CMK (cell line): ENCODE data around the gene CDH16.

Source experiments
- DNase-seq: peaks from one replicate; pipeline ENCODE4 v3.0.0-alpha.2; 2010; ENCODE audit warnings: low read depth

The CDH16 gene

GRCh38 chr16:66926961-66927436 lies 8.3 kb upstream of the CDH16 start:
- DNase-seq = no peak

- DNase-seq = no peak
Observed at GRCh38 chr16:66926171-66926947, 7.7 kb upstream of the CDH16 start.

- no peak for DNase-seq
Observed at GRCh38 chr16:66925322-66925840, 6.7 kb upstream of the CDH16 start, which contains the start of gene RRAD. TSS of gene RRAD (minus strand) at chr16:66925535. CDS start at chr16:66925179, 356 bp downstream.

GRCh38 chr16:66924527-66925321 lies 6.0 kb upstream of the CDH16 start:
- no peak for DNase-seq

GRCh38 chr16:66923866-66924265 lies 5.2 kb upstream of the CDH16 start:
- DNase-seq = no peak

- no peak for DNase-seq
Observed at GRCh38 chr16:66923247-66923731, 4.6 kb upstream of the CDH16 start.

GRCh38 chr16:66921729-66922450 lies 3.2 kb upstream of the CDH16 start:
- DNase-seq = no peak

GRCh38 chr16:66920924-66921680 lies 2.4 kb upstream of the CDH16 start:
- no peak for DNase-seq

- no peak for DNase-seq
Observed at GRCh38 chr16:66920299-66920590, 1.6 kb upstream of the CDH16 start.

GRCh38 chr16:66919569-66920298 lies 1.0 kb upstream of the CDH16 start:
- DNase-seq = no peak

- DNase-seq = no peak
Observed at GRCh38 chr16:66918355-66918754, 330 bp downstream of the CDH16 start.

GRCh38 chr16:66917741-66918140 lies 944 bp downstream of the CDH16 start:
- DNase-seq = no peak

GRCh38 chr16:66916518-66916917 lies 2.2 kb downstream of the CDH16 start:
- no peak for DNase-seq

- no peak for DNase-seq
Observed at GRCh38 chr16:66915041-66915440, 3.6 kb downstream of the CDH16 start.

- DNase-seq = no peak
Observed at GRCh38 chr16:66914541-66914940, 4.1 kb downstream of the CDH16 start.

GRCh38 chr16:66913711-66914110 lies 5.0 kb downstream of the CDH16 start:
- no peak for DNase-seq

GRCh38 chr16:66913081-66913480 lies 5.6 kb downstream of the CDH16 start:
- no peak for DNase-seq

- no peak for DNase-seq
Observed at GRCh38 chr16:66911801-66912200, 6.9 kb downstream of the CDH16 start.

GRCh38 chr16:66911112-66911511 lies 7.6 kb downstream of the CDH16 start:
- DNase-seq = no peak

GRCh38 chr16:66910175-66910940 lies 8.3 kb downstream of the CDH16 start:
- no peak for DNase-seq
